HG02885 (cell line): Measurements from ENCODE around the gene CDH11.

Experiments
- ATAC-seq: cut with Tn5 transposase; IDR thresholded peaks from one replicate; pipeline ENCODE4 v1.9.1; 2021; ENCODE audit warnings: mild to moderate bottlenecking; ENCODE audit not compliant: unreplicated experiment, poor library complexity

Gene CDH11

GRCh38 chr16:64991001-64991400 lies 130.9 kb downstream of the CDH11 start:
- no peak for ATAC-seq

- ATAC-seq = no peak
These were observed 131.8 kb downstream of the CDH11 start for GRCh38 chr16:64990101-64990500.

GRCh38 chr16:64989050-64989449 lies 132.8 kb downstream of the CDH11 start:
- no peak for ATAC-seq

- ATAC-seq = no peak
These were observed 137.9 kb downstream of the CDH11 start for GRCh38 chr16:64983963-64984362.

GRCh38 chr16:64983231-64983630 lies 138.6 kb downstream of the CDH11 start:
- no peak for ATAC-seq

- ATAC-seq = no peak
These were observed 139.3 kb downstream of the CDH11 start for GRCh38 chr16:64982581-64982980.

GRCh38 chr16:64981568-64982281 lies 140.1 kb downstream of the CDH11 start:
- no peak for ATAC-seq

- no peak for ATAC-seq
These were observed 144.5 kb downstream of the CDH11 start for GRCh38 chr16:64977206-64977920.

- ATAC-seq = no peak
These were observed 146.0 kb downstream of the CDH11 start for GRCh38 chr16:64975821-64976220.

- ATAC-seq = no peak
These were observed 147.5 kb downstream of the CDH11 start for GRCh38 chr16:64974381-64974780.

GRCh38 chr16:64973171-64973570 lies 148.7 kb downstream of the CDH11 start:
- no peak for ATAC-seq

GRCh38 chr16:64971171-64971570 lies 150.7 kb downstream of the CDH11 start:
- ATAC-seq = no peak

- ATAC-seq = no peak
These were observed 152.6 kb downstream of the CDH11 start for GRCh38 chr16:64969221-64969620.

GRCh38 chr16:64968539-64968938 lies 153.3 kb downstream of the CDH11 start:
- no peak for ATAC-seq

GRCh38 chr16:64964126-64964540 lies 157.7 kb downstream of the CDH11 start:
- ATAC-seq = no peak

GRCh38 chr16:64962786-64963185 lies 159.1 kb downstream of the CDH11 start:
- ATAC-seq = no peak

GRCh38 chr16:64957246-64957645 lies 164.6 kb downstream of the CDH11 start:
- no peak for ATAC-seq

GRCh38 chr16:64952177-64952576 lies 169.7 kb downstream of the CDH11 start:
- ATAC-seq = no peak

- ATAC-seq = no peak
These were observed 170.7 kb downstream of the CDH11 start for GRCh38 chr16:64951193-64951592.

GRCh38 chr16:64950731-64951130 lies 171.1 kb downstream of the CDH11 start:
- ATAC-seq = no peak

- no peak for ATAC-seq
These were observed 171.6 kb downstream of the CDH11 start for GRCh38 chr16:64950262-64950661.

GRCh38 chr16:64948056-64948455 lies 173.8 kb downstream of the CDH11 start:
- ATAC-seq = no peak
